Measurements from ENCODE around the gene BCL2L1.
"Not testable (repeated sequence)": the region's sequence is repeated elsewhere in the genome, so short reads cannot be mapped to it uniquely, and the experiment has no call there.

Gene BCL2L1

GRCh38 chr20:31722257-31723068, at the start of gene BCL2L1:
TSS of gene BCL2L1 (minus strand) at chr20:31722868. CDS start at chr20:31722218, 650 bp downstream.
- DNase-seq, result peak; percentile 61

DNA sequence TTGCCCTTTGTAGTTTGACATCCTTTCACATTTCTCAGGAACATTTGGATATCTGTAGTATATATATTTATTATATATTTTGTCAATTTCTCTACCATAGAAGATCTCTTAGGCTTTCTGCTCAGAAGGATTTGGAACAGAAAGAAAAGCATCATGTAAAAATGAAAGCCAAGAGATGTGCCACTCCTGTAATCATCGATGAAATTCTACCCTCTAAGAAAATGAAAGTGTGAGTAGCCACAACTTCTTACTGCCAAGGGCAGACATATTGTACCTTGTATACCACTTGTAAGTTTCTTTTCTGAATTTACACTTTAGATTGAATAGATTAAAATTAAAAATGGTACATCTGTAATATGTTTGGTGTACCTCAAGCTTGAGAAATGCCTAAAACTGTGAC, 47.6 kb upstream of the BCL2L1 start:
- DNase-seq, result no peak

GRCh38 chr20:31769681-31770080, 47.0 kb upstream of the BCL2L1 start:
- DNase-seq, result no peak

GRCh38 chr20:31767805-31768204, 45.1 kb upstream of the BCL2L1 start:
- DNase-seq, result no peak

GRCh38 chr20:31764641-31765305, 42.1 kb upstream of the BCL2L1 start:
- no peak for DNase-seq

GRCh38 chr20:31760519-31761240, 38.0 kb upstream of the BCL2L1 start:
- peak; percentile 30 for DNase-seq

DNA sequence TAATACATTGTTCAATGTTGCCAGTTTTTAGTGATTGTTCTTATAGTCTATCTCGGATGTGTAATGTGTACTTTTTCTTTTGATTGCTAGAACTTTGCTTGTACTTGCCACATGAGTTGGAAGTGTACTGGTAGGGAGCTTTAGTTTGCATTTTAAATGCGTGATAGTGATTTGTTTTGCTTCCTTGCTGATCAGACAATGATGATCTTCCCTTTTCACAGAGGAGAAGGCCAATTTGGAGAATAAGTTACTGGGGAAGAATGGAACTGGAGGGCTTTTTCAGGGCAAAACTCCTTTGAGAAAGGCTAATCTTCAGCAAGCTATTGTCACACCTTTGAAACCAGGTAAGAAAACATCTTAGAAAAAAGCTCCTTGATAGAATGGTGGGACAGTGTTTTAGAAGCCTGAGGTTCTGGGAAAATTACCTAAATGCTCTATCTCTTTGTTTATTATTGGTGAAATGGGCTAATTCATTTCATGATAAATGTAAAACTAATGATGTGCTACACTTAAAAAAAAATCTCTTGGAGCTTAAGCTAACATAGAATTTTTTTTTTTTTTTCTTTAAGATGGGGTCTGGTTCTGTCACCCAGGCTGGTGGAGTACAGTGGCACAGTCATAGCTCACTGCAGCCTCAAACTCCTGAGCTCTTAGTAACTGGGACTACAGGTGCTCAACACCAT, 37.3 kb upstream of the BCL2L1 start:
- DNase-seq, result peak; percentile 30

DNA sequence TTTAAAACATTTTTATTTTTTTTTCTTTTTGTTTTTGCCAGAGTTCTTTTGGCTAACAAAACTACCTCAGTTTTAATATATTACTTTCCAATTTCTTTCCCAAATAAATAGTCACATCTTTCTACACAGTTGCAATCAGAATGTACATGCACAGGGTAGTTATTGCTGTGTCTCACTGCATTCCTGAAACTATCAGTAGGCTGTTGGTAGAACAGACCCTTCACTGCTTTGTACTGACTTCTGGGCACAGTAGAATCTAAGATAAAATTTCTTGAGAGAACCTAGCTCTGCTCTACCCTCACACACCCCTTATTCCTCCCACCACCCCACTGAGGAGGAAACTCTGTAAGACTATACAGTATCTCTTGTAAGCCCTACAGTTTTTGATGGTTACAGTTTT, 36.3 kb upstream of the BCL2L1 start:
- no peak for DNase-seq

DNA sequence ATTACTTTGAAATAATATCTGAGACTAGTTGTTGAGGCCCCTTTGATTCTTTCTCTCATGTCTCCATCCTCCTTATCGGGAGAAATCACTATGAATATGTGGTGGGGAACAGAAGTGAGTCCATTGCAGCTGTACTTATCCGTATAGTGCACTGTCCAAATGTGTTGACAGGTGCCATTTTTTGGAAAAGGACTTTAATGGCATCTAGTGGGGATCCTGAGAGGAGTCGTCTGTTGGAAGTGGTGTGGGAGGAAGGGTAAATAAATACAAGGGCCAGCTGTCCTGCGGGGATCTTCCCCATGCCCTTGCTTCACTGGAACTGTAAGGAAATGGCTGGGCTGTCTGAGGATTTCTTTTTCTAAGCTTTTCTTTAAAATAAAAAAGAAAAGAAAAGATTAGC, 35.9 kb upstream of the BCL2L1 start:
- peak; percentile 14 for DNase-seq

DNA sequence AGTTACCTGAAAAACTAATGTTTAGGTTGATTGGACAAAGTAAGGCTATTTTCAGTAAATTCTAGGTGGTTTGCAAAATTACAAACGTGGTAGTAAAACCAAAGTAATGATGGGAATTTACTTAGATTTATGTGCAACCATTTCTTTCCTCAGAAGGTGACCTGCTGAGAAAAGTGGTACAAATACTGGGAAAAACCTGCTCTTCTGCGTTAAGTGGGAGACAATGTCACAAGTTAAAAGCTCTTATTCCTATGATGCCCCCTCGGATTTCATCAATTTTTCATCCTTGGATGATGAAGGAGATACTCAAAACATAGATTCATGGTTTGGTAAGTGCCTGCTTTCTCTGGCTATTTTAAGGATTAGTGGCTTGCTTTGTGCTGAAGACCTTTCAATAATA, 34.6 kb upstream of the BCL2L1 start:
- DNase-seq, result peak; percentile 98

DNA sequence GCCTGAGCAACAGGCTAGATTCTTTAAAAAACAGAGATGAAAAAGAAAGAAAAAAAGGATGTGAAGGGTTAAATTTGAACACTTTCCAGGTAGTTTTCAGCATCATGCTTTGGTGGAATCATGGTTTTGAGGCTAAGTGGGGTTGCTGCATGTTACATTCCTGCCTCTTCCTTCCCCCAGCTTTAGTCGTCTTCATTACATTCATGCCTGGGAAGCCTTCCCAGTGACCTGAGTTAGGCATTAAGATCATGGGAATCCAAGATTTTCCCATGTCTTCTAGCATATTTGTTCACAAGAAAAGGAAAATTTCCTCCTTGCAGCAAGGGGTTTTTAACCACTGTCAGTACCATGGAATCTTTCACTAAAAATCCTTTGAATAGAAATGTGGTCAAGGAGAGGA, 28.5 kb upstream of the BCL2L1 start:
- no peak for DNase-seq

GRCh38 chr20:31749223-31749622, 26.6 kb upstream of the BCL2L1 start:
- no peak for DNase-seq

GRCh38 chr20:31747640-31748039, 25.0 kb upstream of the BCL2L1 start:
- DNase-seq, result no peak

GRCh38 chr20:31747028-31747427, 24.4 kb upstream of the BCL2L1 start:
- DNase-seq, result not testable (repeated sequence)

DNA sequence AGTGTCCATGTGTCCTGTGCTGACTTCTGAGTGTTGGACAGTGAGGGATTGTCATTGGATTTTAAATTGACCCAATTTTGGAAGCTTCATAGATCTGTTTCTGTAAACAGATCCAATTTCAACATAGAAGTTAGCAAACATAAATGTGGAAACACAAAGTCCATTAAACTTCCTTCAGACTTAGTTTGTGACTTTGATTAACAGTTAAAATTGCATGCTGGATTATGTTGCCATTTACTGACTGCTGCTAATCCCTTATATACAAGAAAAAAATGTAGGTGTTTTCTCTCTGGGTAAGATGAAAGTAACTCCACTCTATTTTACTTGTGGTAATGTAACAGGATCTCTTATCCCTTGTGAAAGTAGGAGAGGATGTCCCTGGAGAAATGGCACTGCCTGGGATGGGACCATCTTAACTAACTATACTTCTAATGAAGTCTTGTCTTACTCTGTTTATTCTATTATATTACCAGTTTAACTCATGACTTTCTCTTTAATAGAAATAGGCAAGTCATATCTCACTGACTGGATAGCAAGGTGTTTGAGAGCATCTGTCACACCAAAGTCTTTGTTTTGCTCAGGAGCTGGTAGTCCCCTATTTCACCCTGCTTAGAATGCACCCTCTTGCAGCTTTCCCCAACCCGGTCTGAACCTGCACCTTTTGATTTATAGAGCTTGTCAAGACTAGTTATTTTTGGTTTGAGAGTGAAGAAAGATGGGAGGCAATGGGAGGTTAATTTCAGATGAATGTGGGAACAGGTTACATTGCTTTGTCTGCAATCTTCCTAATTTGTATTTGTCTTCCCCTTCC, 23.6 kb upstream of the BCL2L1 start:
- DNase-seq, result peak; percentile 69

DNA sequence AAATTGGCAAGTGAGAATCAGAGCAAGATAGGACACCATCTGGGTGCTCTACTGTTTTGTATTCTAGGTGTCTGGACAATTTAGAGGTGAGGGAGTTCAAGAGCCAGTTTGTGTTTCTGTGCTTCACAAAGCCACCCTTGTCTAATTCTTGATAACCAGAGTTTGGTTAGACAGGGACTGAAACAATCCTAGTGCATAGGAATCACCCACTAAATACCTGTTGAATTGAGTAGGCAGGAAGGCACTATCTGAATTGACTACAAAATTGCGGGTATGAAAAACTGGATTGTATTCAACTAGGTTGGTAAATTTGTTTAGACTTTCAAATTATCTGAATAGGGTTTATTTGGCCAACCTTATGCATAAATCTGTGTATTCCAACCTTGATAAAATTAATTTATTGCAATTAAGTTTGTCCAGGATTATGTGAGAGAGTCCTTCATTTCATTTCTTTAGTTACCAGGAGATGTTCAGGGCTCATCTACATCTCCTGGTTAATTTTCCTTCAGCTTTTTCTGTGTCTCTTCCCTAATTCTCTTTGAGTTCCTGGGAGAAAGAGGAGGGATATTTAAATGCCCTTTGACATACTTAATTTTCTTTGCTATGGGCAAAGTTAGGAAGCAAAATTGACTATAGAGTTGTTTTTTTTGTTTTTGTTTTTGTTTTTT, 18.1 kb upstream of the BCL2L1 start:
- DNase-seq, result no peak

DNA sequence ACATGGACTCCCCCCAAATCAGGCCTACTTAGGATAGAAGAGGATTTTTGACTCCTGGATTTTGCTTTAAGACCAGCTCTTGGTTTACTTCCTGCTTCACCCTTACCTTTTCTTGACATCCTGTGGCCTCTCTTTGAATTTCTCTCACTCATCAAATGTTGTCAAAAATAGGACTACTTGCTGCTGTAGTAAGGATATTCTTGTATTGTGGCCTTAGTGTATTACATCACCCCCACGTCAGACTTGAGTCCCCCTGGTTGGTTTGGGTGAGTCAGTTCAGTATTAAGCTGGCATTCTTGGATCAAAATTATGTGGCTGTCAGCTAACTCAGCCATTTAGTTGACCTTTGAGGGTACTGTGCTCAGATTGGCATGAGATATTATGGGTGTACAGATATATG, 17.5 kb upstream of the BCL2L1 start:
- DNase-seq, result no peak

GRCh38 chr20:31739550-31739977, 16.9 kb upstream of the BCL2L1 start:
- no peak for DNase-seq

GRCh38 chr20:31738729-31739549, 16.3 kb upstream of the BCL2L1 start, which contains the start of gene TPX2:
TSS of gene TPX2 (plus strand) at chr20:31739290. CDS start at chr20:31757477, 18,187 bp downstream.
- DNase-seq, result peak; percentile 96

- DNase-seq, result no peak
These were observed 8.7 kb upstream of the BCL2L1 start for GRCh38 chr20:31731321-31731717.
